Kidney epithelial cell (primary cell): ENCODE results near the gene TXNDC5. TPM values are rescaled to one million over a fixed set of nuclear protein-coding genes. Genes with fewer than 3 reads are reported as not detected.

Source experiments
- DNase-seq: peaks from one replicate; pipeline ENCODE4 v3.0.0-alpha.2; 2010; ENCODE audit warnings: low read depth
- H3K27me3 ChIP-seq: 2 replicates; pipeline ENCODE4 v1.6.0; 2011; ENCODE audit warnings: low read length; ENCODE audit not compliant: control insufficient read depth, insufficient read depth
- H3K36me3 ChIP-seq: 2 replicates; pipeline ENCODE4 v1.5.1; 2011; ENCODE audit warnings: low read length; ENCODE audit not compliant: control insufficient read depth, insufficient read depth
- H3K4me3 ChIP-seq: 2 replicates; pipeline ENCODE4 v1.5.1; 2011; ENCODE audit warnings: low read depth, mild to moderate bottlenecking, control low read depth, low read length
- CTCF ChIP-seq: IDR thresholded peaks from 2 replicates; pipeline ENCODE4 v1.5.1; 2011; ENCODE audit warnings: mild to moderate bottlenecking, moderate library complexity, low read length, control low read depth, inconsistent platforms; ENCODE audit not compliant: insufficient read depth, poor library complexity, severe bottlenecking
- total RNA-seq: library from RNA; depleted of rRNA; stranded (reverse); fragments of >200 nt; gene quantifications from 2 replicates; pipeline ENCODE4 v1.2.3, GENCODE V29; 2015

TXNDC5 gene
- total RNA-seq, 1 donor from 2014 or later: 193 TPM

- DNase-seq: no peak
- Histone ChIP-seq H3K36me3 (peaks cover 7% of the 10 kb centered on the region), H3K27me3 (no peaks in the 10 kb centered on the region), H3K4me3 (no peak overlapping the region)
- TF ChIP-seq CTCF: no peak
These were observed 29.9 kb downstream of the TXNDC5 start for GRCh38 chr6:7880718-7881107.

- H3K27me3 ChIP-seq: no peaks in the 10 kb centered on the region
- H3K36me3 ChIP-seq: peaks cover 7% of the 10 kb centered on the region
- H3K4me3 ChIP-seq: no peak overlapping the region
- no peak for DNase-seq
- no peak for TF ChIP-seq CTCF
These were observed 30.4 kb downstream of the TXNDC5 start for GRCh38 chr6:7879980-7880717.

GRCh38 chr6:7879579-7879978 lies 31.0 kb downstream of the TXNDC5 start:
- TF ChIP-seq CTCF: no peak
- no peaks in the 10 kb centered on the region for H3K27me3 ChIP-seq
- H3K36me3 ChIP-seq: peaks cover 7% of the 10 kb centered on the region
- no peak overlapping the region for H3K4me3 ChIP-seq
- no peak for DNase-seq

GRCh38 chr6:7879043-7879442 lies 31.5 kb downstream of the TXNDC5 start:
- Histone ChIP-seq H3K36me3 (peaks cover 6% of the 10 kb centered on the region), H3K4me3 (no peak overlapping the region), H3K27me3 (no peaks in the 10 kb centered on the region)
- DNase-seq: no peak
- no peak for TF ChIP-seq CTCF

- TF ChIP-seq CTCF: no peak
- peaks cover 5% of the 10 kb centered on the region for H3K36me3 ChIP-seq
These were observed 32.1 kb downstream of the TXNDC5 start for GRCh38 chr6:7878401-7878964.

GRCh38 chr6:7868926-7869325 lies 41.7 kb downstream of the TXNDC5 start:
- no peak for DNase-seq
- no peak overlapping the region for H3K4me3 ChIP-seq
- no peak for TF ChIP-seq CTCF
- H3K27me3 ChIP-seq: no peaks in the 10 kb centered on the region
- no peaks in the 10 kb centered on the region for H3K36me3 ChIP-seq

More at GRCh38 chr6:7878401-7878964, 32.1 kb downstream of the TXNDC5 start:
- H3K4me3 ChIP-seq: no peak overlapping the region
- DNase-seq: no peak
- H3K27me3 ChIP-seq: no peaks in the 10 kb centered on the region
